Measurements from ENCODE around the gene ACOX2. TPM values are rescaled to one million over a fixed set of nuclear protein-coding genes. Genes with fewer than 3 reads are reported as not detected.
A peak's percentile ranks its signal among the peaks of the same experiment; 100 is the strongest.

The ACOX2 gene
- total RNA-seq, result not detected in 2 replicates

- DNase-seq (ENCODE audit: low spot score), result no peak
- Mint-ChIP-seq H3K27ac (no peak within 1 kb of the TSS), H3K4me3 (no peak within 1 kb of the TSS), H3K4me1 (ENCODE audit: low read depth) (peaks cover 13% of the 10 kb centered on the region), H3K9me3 (no peaks in the 10 kb centered on the region), H3K27me3 (ENCODE audit: insufficient read depth) (peaks cover 25% of the 10 kb centered on the region), H3K36me3 (ENCODE audit: low read depth) (no peaks in the 10 kb centered on the region)
- intact Hi-C loops (cut with micrococcal nuclease), result no loop called here
Measured at GRCh38 chr3:58536501-58537411, at the start of gene ACOX2. TSS of gene ACOX2 (minus strand) at chr3:58537190. CDS start at chr3:58535106, 2,084 bp downstream.

GRCh38 chr3:58585994-58586393 is 49.0 kb upstream of the ACOX2 start:
- H3K27me3 Mint-ChIP-seq (ENCODE audit: insufficient read depth), result peaks cover 48% of the 10 kb centered on the region
- peaks cover 22% of the 10 kb centered on the region for H3K4me1 Mint-ChIP-seq (ENCODE audit: low read depth)
- no peaks in the 10 kb centered on the region for H3K9me3 Mint-ChIP-seq
- H3K27ac Mint-ChIP-seq, result no peak overlapping the region
- intact Hi-C loops (cut with micrococcal nuclease), result loop anchor here (1.0 kb wide), 1 partner anchor 18 kb away; no protein-coding TSS in a partner anchor
- peak overlapping the region; percentile 90 for H3K4me3 Mint-ChIP-seq
- no peak for DNase-seq (ENCODE audit: low spot score)
- peaks cover 3% of the 10 kb centered on the region for H3K36me3 Mint-ChIP-seq (ENCODE audit: low read depth)

GRCh38 chr3:58585005-58585786 is 48.2 kb upstream of the ACOX2 start:
- DNase-seq (ENCODE audit: low spot score), result peak; percentile 44
- Mint-ChIP-seq H3K4me3 (peak overlapping the region; percentile 90), H3K27me3 (ENCODE audit: insufficient read depth) (peaks cover 47% of the 10 kb centered on the region), H3K27ac (peak overlapping the region; percentile 3), H3K9me3 (no peaks in the 10 kb centered on the region), H3K36me3 (ENCODE audit: low read depth) (peaks cover 3% of the 10 kb centered on the region), H3K4me1 (ENCODE audit: low read depth) (peaks cover 22% of the 10 kb centered on the region)
- intact Hi-C loops (cut with micrococcal nuclease), result loop anchor here (1.0 kb wide), 1 partner anchor 17 kb away; no protein-coding TSS in a partner anchor

GRCh38 chr3:58584690-58585004 is 47.7 kb upstream of the ACOX2 start:
- peaks cover 22% of the 10 kb centered on the region for H3K4me1 Mint-ChIP-seq (ENCODE audit: low read depth)
- peak overlapping the region; percentile 90 for H3K4me3 Mint-ChIP-seq
- no peaks in the 10 kb centered on the region for H3K9me3 Mint-ChIP-seq
- H3K36me3 Mint-ChIP-seq (ENCODE audit: low read depth), result peaks cover 3% of the 10 kb centered on the region
- H3K27ac Mint-ChIP-seq, result peak overlapping the region; percentile 3
- H3K27me3 Mint-ChIP-seq (ENCODE audit: insufficient read depth), result peaks cover 44% of the 10 kb centered on the region
- intact Hi-C loops (cut with micrococcal nuclease), result loop anchor here (1.0 kb wide), 1 partner anchor 16 kb away; no protein-coding TSS in a partner anchor
- no peak for DNase-seq (ENCODE audit: low spot score)

- intact Hi-C loops (cut with micrococcal nuclease), result no loop called here
- peaks cover 22% of the 10 kb centered on the region for H3K4me1 Mint-ChIP-seq (ENCODE audit: low read depth)
- no peak for DNase-seq (ENCODE audit: low spot score)
Measured at GRCh38 chr3:58581328-58582091, 44.5 kb upstream of the ACOX2 start.

GRCh38 chr3:58580826-58581327 is 43.9 kb upstream of the ACOX2 start:
- peaks cover 16% of the 10 kb centered on the region for H3K4me1 Mint-ChIP-seq (ENCODE audit: low read depth)

More at GRCh38 chr3:58581328-58582091, 44.5 kb upstream of the ACOX2 start:
- H3K9me3 Mint-ChIP-seq, result no peaks in the 10 kb centered on the region
- H3K27me3 Mint-ChIP-seq (ENCODE audit: insufficient read depth), result peaks cover 28% of the 10 kb centered on the region
- no peak overlapping the region for H3K4me3 Mint-ChIP-seq
- H3K36me3 Mint-ChIP-seq (ENCODE audit: low read depth), result peaks cover 3% of the 10 kb centered on the region
- H3K27ac Mint-ChIP-seq, result no peak overlapping the region

GRCh38 chr3:58578873-58579272 is 41.9 kb upstream of the ACOX2 start:
- H3K27ac Mint-ChIP-seq, result no peak overlapping the region
- H3K9me3 Mint-ChIP-seq, result no peaks in the 10 kb centered on the region
- intact Hi-C loops (cut with micrococcal nuclease), result no loop called here
- no peaks in the 10 kb centered on the region for H3K36me3 Mint-ChIP-seq (ENCODE audit: low read depth)
- no peak for DNase-seq (ENCODE audit: low spot score)
- H3K4me1 Mint-ChIP-seq (ENCODE audit: low read depth), result no peaks in the 10 kb centered on the region
- H3K27me3 Mint-ChIP-seq (ENCODE audit: insufficient read depth), result peaks cover 16% of the 10 kb centered on the region
- H3K4me3 Mint-ChIP-seq, result no peak overlapping the region

More at GRCh38 chr3:58580826-58581327, 43.9 kb upstream of the ACOX2 start:
- no peak for DNase-seq (ENCODE audit: low spot score)
- H3K9me3 Mint-ChIP-seq, result no peaks in the 10 kb centered on the region
- H3K4me3 Mint-ChIP-seq, result no peak overlapping the region
- intact Hi-C loops (cut with micrococcal nuclease), result no loop called here
- H3K36me3 Mint-ChIP-seq (ENCODE audit: low read depth), result no peaks in the 10 kb centered on the region
- H3K27me3 Mint-ChIP-seq (ENCODE audit: insufficient read depth), result peaks cover 23% of the 10 kb centered on the region
- no peak overlapping the region for H3K27ac Mint-ChIP-seq

GRCh38 chr3:58577269-58577821 is 40.4 kb upstream of the ACOX2 start, which contains the start of gene FAM107A:
TSS of gene FAM107A (minus strand) at chr3:58577391. CDS start at chr3:58569860, 7,531 bp downstream.
- peaks cover 16% of the 10 kb centered on the region for H3K27me3 Mint-ChIP-seq (ENCODE audit: insufficient read depth)
- H3K27ac Mint-ChIP-seq, result no peak within 1 kb of the TSS
- H3K4me3 Mint-ChIP-seq, result no peak within 1 kb of the TSS
- no peak for DNase-seq (ENCODE audit: low spot score)
- no peaks in the 10 kb centered on the region for H3K9me3 Mint-ChIP-seq
- H3K4me1 Mint-ChIP-seq (ENCODE audit: low read depth), result no peaks in the 10 kb centered on the region
- intact Hi-C loops (cut with micrococcal nuclease), result no loop called here
- no peaks in the 10 kb centered on the region for H3K36me3 Mint-ChIP-seq (ENCODE audit: low read depth)

- Mint-ChIP-seq H3K4me1 (ENCODE audit: low read depth) (no peaks in the 10 kb centered on the region), H3K4me3 (no peak overlapping the region), H3K27ac (no peak overlapping the region), H3K27me3 (ENCODE audit: insufficient read depth) (peaks cover 18% of the 10 kb centered on the region), H3K9me3 (no peaks in the 10 kb centered on the region), H3K36me3 (ENCODE audit: low read depth) (no peaks in the 10 kb centered on the region)
- DNase-seq (ENCODE audit: low spot score), result no peak
- intact Hi-C loops (cut with micrococcal nuclease), result no loop called here
Measured at GRCh38 chr3:58576716-58577115, 39.7 kb upstream of the ACOX2 start.

- Mint-ChIP-seq H3K4me3 (no peak overlapping the region), H3K9me3 (no peaks in the 10 kb centered on the region), H3K36me3 (ENCODE audit: low read depth) (no peaks in the 10 kb centered on the region), H3K27ac (no peak overlapping the region), H3K4me1 (ENCODE audit: low read depth) (no peaks in the 10 kb centered on the region), H3K27me3 (ENCODE audit: insufficient read depth) (peaks cover 16% of the 10 kb centered on the region)
- intact Hi-C loops (cut with micrococcal nuclease), result no loop called here
- DNase-seq (ENCODE audit: low spot score), result no peak
Measured at GRCh38 chr3:58575971-58576652, 39.1 kb upstream of the ACOX2 start.

GRCh38 chr3:58574682-58575081 is 37.7 kb upstream of the ACOX2 start:
- DNase-seq (ENCODE audit: low spot score), result no peak
- no peak overlapping the region for H3K27ac Mint-ChIP-seq
- intact Hi-C loops (cut with micrococcal nuclease), result no loop called here
- H3K27me3 Mint-ChIP-seq (ENCODE audit: insufficient read depth), result peaks cover 16% of the 10 kb centered on the region
- no peaks in the 10 kb centered on the region for H3K9me3 Mint-ChIP-seq
- no peaks in the 10 kb centered on the region for H3K36me3 Mint-ChIP-seq (ENCODE audit: low read depth)
- no peaks in the 10 kb centered on the region for H3K4me1 Mint-ChIP-seq (ENCODE audit: low read depth)
- H3K4me3 Mint-ChIP-seq, result no peak overlapping the region
